Measurements from ENCODE around the gene ZNF444. TPM values are rescaled to one million over a fixed set of nuclear protein-coding genes. Genes with fewer than 3 reads are reported as not detected.

Gene ZNF444
- total and polyA plus RNA-seq, 9 of the 15 experiments (the other 6 are each of a cell fraction or from before 2014, with no cell fraction given) = 0.39 to 40.0 (median 6.9) TPM

DNA sequence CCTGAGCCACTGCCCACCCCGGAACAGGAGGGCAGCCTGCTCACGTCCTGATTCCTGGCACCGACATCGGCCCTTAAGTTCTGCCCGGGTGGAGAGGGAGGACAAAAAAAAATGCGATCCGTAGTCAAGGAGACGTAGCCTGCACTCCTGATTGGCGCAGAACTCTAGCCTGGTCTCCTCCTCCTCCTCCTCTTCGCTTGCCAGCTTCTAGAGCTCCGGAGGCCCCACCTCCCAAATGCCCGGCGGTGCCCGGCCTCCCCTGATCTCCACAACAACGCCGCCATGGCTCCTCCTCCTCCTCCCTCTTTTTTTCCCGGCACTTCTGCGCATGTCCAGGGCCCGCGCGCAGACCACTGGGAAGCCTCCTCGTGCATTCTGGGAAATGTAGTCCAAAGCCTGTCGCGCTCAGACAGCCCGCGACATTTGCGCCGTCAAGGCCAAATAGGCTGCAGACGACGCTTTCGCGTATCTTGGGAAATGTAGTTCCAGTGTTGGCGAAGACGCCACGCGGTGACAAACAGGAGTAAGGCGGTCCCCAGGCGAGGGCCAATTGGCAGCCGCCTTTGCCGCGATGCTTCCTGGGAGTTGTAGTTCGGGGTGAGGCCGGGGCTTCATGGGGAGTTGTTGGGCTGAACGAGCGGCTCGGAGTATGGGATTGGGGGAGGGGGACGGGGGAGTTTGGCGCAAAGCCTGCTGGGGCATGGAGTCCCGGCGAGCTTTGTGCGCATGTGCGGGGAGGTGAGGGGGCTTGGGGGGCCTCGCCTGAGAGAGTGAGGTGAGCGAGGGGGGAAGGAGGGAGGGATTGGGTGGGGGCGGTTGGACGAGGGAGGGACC, at the start of gene ZNF444 (continued):
- TF ChIP-seq ZNF407 (IDR thresholded peaks at IDR 0.05; ENCODE audit: low read depth) = no peak
- TF ChIP-seq, protein P1, sequence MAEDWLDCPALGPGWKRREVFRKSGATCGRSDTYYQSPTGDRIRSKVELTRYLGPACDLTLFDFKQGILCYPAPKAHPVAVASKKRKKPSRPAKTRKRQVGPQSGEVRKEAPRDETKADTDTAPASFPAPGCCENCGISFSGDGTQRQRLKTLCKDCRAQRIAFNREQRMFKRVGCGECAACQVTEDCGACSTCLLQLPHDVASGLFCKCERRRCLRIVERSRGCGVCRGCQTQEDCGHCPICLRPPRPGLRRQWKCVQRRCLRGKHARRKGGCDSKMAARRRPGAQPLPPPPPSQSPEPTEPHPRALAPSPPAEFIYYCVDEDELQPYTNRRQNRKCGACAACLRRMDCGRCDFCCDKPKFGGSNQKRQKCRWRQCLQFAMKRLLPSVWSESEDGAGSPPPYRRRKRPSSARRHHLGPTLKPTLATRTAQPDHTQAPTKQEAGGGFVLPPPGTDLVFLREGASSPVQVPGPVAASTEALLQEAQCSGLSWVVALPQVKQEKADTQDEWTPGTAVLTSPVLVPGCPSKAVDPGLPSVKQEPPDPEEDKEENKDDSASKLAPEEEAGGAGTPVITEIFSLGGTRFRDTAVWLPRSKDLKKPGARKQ (CRISPR knock-in tag; IDR thresholded peaks at IDR 0.05) = no peak
- peak; percentile 78; the same call in 1 of the 2 replicates for TF ChIP-seq ZNF583 (CRISPR knock-in tag; IDR thresholded peaks at IDR 0.05)
- no peak for TF ChIP-seq KLF1 (tag; IDR thresholded peaks at IDR 0.05)
- TF ChIP-seq SREBF2 (CRISPR knock-in tag; IDR thresholded peaks at IDR 0.05) = no peak
- TF ChIP-seq, protein P2, sequence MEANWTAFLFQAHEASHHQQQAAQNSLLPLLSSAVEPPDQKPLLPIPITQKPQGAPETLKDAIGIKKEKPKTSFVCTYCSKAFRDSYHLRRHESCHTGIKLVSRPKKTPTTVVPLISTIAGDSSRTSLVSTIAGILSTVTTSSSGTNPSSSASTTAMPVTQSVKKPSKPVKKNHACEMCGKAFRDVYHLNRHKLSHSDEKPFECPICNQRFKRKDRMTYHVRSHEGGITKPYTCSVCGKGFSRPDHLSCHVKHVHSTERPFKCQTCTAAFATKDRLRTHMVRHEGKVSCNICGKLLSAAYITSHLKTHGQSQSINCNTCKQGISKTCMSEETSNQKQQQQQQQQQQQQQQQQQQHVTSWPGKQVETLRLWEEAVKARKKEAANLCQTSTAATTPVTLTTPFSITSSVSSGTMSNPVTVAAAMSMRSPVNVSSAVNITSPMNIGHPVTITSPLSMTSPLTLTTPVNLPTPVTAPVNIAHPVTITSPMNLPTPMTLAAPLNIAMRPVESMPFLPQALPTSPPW (CRISPR knock-in tag; IDR thresholded peaks at IDR 0.05) = peak; percentile 86
- TF ChIP-seq, protein P3, sequence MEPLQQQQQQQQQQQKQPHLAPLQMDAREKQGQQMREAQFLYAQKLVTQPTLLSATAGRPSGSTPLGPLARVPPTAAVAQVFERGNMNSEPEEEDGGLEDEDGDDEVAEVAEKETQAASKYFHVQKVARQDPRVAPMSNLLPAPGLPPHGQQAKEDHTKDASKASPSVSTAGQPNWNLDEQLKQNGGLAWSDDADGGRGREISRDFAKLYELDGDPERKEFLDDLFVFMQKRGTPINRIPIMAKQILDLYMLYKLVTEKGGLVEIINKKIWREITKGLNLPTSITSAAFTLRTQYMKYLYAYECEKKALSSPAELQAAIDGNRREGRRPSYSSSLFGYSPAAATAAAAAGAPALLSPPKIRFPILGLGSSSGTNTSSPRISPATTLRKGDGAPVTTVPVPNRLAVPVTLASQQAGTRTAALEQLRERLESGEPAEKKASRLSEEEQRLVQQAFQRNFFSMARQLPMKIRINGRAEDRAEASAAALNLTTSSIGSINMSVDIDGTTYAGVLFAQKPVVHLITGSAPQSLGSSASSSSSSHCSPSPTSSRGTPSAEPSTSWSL (CRISPR knock-in tag; IDR thresholded peaks at IDR 0.05; ENCODE audit: borderline replicate concordance) = no peak
- no peak for TF ChIP-seq RBM17 (IDR thresholded peaks at IDR 0.05; ENCODE audit: borderline replicate concordance, low read depth, low read length)
- TF ChIP-seq, protein P4, sequence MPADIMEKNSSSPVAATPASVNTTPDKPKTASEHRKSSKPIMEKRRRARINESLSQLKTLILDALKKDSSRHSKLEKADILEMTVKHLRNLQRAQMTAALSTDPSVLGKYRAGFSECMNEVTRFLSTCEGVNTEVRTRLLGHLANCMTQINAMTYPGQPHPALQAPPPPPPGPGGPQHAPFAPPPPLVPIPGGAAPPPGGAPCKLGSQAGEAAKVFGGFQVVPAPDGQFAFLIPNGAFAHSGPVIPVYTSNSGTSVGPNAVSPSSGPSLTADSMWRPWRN (IDR thresholded peaks at IDR 0.05; ENCODE audit: low read depth) = no peak
- peak; percentile 59 for TF ChIP-seq TAF9B (IDR thresholded peaks at IDR 0.05; ENCODE audit: partially characterized antibody)
- peak; percentile 87 for TF ChIP-seq L3MBTL2 (IDR thresholded peaks at IDR 0.05)
